ENCODE data around the gene FRMD4B.

DNA sequence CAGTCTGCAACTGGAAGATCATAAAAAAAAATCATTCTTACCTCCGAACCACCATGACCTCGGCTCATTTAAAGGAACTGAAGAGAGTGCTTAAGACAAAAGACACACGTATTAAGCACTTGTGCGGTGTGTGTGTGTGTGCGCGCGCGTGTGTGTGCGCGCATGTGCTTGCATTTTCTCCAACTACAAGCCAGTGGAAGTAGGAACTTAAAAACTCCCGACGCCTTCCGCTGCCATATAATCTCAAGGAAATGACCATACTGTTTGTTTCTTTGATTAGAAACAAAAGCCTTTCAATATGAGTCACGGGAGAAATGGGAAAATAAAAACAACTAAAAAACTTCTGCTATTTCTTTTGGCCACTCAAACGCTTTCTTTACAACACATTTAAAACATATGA is 32.4 kb downstream of the FRMD4B start:
- TF ChIP-seq, protein P1, sequence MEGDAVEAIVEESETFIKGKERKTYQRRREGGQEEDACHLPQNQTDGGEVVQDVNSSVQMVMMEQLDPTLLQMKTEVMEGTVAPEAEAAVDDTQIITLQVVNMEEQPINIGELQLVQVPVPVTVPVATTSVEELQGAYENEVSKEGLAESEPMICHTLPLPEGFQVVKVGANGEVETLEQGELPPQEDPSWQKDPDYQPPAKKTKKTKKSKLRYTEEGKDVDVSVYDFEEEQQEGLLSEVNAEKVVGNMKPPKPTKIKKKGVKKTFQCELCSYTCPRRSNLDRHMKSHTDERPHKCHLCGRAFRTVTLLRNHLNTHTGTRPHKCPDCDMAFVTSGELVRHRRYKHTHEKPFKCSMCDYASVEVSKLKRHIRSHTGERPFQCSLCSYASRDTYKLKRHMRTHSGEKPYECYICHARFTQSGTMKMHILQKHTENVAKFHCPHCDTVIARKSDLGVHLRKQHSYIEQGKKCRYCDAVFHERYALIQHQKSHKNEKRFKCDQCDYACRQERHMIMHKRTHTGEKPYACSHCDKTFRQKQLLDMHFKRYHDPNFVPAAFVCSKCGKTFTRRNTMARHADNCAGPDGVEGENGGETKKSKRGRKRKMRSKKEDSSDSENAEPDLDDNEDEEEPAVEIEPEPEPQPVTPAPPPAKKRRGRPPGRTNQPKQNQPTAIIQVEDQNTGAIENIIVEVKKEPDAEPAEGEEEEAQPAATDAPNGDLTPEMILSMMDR (conservative IDR thresholded peaks at IDR 0.05; ENCODE audit: low read length) = no peak
- TF ChIP-seq EZH2phosphoT487 (IDR thresholded peaks at IDR 0.05; ENCODE audit: borderline replicate concordance, low read depth, low read length) = no peak

All from OCI-LY7 (cell line).